Fibroblast of skin of back (primary cell): Measurements from ENCODE around the gene DCUN1D1.

Experiments
- DNase-seq: peaks from one replicate; pipeline ENCODE4 v3.0.0-alpha.2; 2013

Gene DCUN1D1

GRCh38 chr3:182889948-182890629, 90.2 kb downstream of the DCUN1D1 start:
- DNase-seq = no peak
